Measurements from ENCODE around the gene MANSC4. TPM values are rescaled to one million over a fixed set of nuclear protein-coding genes. Genes with fewer than 3 reads are reported as not detected.

MANSC4 gene
- total and polyA plus RNA-seq, 10 of the 15 experiments (the other 5 are each of a cell fraction or from before 2014, with no cell fraction given), result 0.18 to 0.21 (median 0.19) TPM; not detected in 7

DNA sequence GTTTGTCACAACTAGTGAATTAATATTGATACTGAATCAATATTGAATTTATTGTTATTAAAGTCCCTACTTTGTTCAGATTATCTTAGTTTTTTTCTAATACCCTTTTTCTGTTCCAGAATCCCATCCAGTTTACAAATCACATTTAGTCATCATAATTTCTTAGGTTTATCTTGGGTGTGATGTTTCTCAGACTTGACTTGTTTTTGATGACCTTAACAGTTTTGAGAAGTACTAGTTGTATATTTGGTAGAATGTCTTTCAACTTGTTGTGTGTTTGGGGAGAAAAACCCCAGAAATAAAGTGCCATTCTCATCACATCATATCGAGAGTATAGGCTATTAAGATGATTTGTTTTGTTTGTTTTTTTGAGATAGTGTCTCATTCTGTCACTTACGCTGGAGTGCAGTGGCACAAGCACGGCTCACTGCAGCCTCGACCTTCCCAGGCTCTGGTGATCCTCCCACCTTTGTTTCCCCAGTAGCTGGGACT lies 49.9 kb downstream of the MANSC4 start (continued):
- no peak for TF ChIP-seq ZNF217 (IDR thresholded peaks at IDR 0.05)

DNA sequence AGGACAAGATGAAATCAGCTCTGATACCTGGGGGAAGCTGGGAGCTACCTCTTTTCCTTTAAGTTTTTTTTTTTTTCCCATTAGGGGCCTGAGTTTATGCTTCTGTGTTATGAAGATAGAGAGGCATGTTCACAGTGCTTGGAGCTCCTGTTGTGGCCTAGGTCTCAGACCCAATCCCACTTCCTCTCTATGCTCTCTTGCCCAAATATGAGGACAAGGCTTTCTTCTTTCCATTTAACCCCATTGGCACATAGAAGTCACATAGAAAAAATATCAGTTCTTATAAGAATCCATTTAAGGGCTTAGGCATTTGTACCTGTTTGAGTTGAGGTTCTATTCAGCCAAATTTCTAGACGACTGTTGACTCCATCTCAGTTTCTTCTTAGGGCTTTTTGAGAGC lies 56.8 kb downstream of the MANSC4 start:
- intact Hi-C loops (cut with micrococcal nuclease; ENCODE audit: unreplicated experiment) (no loop called here), in situ Hi-C loops (cut with MboI) (no loop called here)
- ChIA-PET RAD21 (ENCODE audit: unreplicated experiment) (interaction anchor here (1.3 kb wide), 1 partner anchor 10 kb away, joined by 5 read pairs; no protein-coding TSS in a partner anchor), CTCF (interaction anchor here (0.9 to 2.2 kb wide), 4 partner anchors 10 to 98 kb away, joined by 3 to 6 read pairs (median 5); no protein-coding TSS in a partner anchor), POLR2A (interaction anchor here (0.5 kb wide), 1 partner anchor 89 kb away, joined by 3 read pairs; no protein-coding TSS in a partner anchor), SMC1A (ENCODE audit: uncharacterized antibody, unreplicated experiment) (interaction anchor here (0.6 to 1.4 kb wide), 2 partner anchors 98 to 845 kb away, joined by 3 to 4 read pairs; no protein-coding TSS in a partner anchor)
- Histone ChIP-seq H3K9ac (ENCODE audit: control insufficient read depth, insufficient read depth, low read length) (no peak overlapping the region), H3K4me2 (ENCODE audit: control insufficient read depth, insufficient read depth) (no peak overlapping the region), H3K4me3 (no peak overlapping the region), H3K27me3 (replicated peaks in 1 of 2; ENCODE audit: control insufficient read depth in 2 of 2, insufficient read depth in 2 of 2, low read length in 1 of 2) (no peaks in the 10 kb centered on the region), H3K36me3 (ENCODE audit: control insufficient read depth in 2 of 2, insufficient read depth in 2 of 2, low read length in 1 of 2) (peaks cover 1 to 19% of the 10 kb centered on the region in 2 experiments; a peak in 2 of 4 replicates), H2AFZ (ENCODE audit: control insufficient read depth, low read depth, low read length) (no peak overlapping the region), H3K27ac (ENCODE audit: control insufficient read depth, insufficient read depth) (no peak overlapping the region), H4K20me1 (ENCODE audit: control insufficient read depth, insufficient read depth) (no peaks in the 10 kb centered on the region), H3K9me3 (replicated peaks; ENCODE audit: control insufficient read depth, insufficient read depth, low read length) (no peaks in the 10 kb centered on the region), H3K79me2 (ENCODE audit: control insufficient read depth, insufficient read depth, low read length) (no peaks in the 10 kb centered on the region; the same call in 1 of the 2 replicates), H3K4me1 (ENCODE audit: control insufficient read depth, insufficient read depth, low read length) (no peaks in the 10 kb centered on the region)
- FAIRE-seq (no peak), DNase-seq (ENCODE audit: low read depth, low spot score) (no peak), ATAC-seq (no peak)
- WGBS (ENCODE audit: insufficient coverage, insufficient replicate concordance, low lambda C conversion rate, missing lambda C conversion rate), result 59% methylated on average over 1 of the region's 1 CpG
- no peak for TF ChIP-seq SP1 (IDR thresholded peaks at IDR 0.05; ENCODE audit: low read depth, low read length)
- TF ChIP-seq, protein P1, sequence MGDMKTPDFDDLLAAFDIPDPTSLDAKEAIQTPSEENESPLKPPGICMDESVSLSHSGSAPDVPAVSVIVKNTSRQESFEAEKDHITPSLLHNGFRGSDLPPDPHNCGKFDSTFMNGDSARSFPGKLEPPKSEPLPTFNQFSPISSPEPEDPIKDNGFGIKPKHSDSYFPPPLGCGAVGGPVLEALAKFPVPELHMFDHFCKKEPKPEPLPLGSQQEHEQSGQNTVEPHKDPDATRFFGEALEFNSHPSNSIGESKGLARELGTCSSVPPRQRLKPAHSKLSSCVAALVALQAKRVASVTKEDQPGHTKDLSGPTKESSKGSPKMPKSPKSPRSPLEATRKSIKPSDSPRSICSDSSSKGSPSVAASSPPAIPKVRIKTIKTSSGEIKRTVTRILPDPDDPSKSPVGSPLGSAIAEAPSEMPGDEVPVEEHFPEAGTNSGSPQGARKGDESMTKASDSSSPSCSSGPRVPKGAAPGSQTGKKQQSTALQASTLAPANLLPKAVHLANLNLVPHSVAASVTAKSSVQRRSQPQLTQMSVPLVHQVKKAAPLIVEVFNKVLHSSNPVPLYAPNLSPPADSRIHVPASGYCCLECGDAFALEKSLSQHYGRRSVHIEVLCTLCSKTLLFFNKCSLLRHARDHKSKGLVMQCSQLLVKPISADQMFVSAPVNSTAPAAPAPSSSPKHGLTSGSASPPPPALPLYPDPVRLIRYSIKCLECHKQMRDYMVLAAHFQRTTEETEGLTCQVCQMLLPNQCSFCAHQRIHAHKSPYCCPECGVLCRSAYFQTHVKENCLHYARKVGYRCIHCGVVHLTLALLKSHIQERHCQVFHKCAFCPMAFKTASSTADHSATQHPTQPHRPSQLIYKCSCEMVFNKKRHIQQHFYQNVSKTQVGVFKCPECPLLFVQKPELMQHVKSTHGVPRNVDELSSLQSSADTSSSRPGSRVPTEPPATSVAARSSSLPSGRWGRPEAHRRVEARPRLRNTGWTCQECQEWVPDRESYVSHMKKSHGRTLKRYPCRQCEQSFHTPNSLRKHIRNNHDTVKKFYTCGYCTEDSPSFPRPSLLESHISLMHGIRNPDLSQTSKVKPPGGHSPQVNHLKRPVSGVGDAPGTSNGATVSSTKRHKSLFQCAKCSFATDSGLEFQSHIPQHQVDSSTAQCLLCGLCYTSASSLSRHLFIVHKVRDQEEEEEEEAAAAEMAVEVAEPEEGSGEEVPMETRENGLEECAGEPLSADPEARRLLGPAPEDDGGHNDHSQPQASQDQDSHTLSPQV (IDR thresholded peaks at IDR 0.05), result no peak
- no peak for TF ChIP-seq ZNF217 (IDR thresholded peaks at IDR 0.05)
- no peak for TF ChIP-seq NR2C1 (IDR thresholded peaks at IDR 0.05)
- TF ChIP-seq, protein P2, sequence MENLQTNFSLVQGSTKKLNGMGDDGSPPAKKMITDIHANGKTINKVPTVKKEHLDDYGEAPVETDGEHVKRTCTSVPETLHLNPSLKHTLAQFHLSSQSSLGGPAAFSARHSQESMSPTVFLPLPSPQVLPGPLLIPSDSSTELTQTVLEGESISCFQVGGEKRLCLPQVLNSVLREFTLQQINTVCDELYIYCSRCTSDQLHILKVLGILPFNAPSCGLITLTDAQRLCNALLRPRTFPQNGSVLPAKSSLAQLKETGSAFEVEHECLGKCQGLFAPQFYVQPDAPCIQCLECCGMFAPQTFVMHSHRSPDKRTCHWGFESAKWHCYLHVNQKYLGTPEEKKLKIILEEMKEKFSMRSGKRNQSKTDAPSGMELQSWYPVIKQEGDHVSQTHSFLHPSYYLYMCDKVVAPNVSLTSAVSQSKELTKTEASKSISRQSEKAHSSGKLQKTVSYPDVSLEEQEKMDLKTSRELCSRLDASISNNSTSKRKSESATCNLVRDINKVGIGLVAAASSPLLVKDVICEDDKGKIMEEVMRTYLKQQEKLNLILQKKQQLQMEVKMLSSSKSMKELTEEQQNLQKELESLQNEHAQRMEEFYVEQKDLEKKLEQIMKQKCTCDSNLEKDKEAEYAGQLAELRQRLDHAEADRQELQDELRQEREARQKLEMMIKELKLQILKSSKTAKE (IDR thresholded peaks at IDR 0.05; ENCODE audit: low read depth, poor library complexity, severe bottlenecking), result no peak
- no peak for TF ChIP-seq IRF4 (IDR thresholded peaks at IDR 0.05; ENCODE audit: low read depth, low read length)
- TF ChIP-seq STAT3 (IDR thresholded peaks at IDR 0.05; ENCODE audit: low read depth, low read length), result no peak
- TF ChIP-seq NRF1 (conservative IDR thresholded peaks at IDR 0.05; ENCODE audit: low read depth, low read length), result no peak
- TF ChIP-seq POU2F2 (IDR thresholded peaks at IDR 0.05; ENCODE audit: borderline replicate concordance, low read depth, low read length), result no peak
- TF ChIP-seq NFIC (IDR thresholded peaks at IDR 0.05; ENCODE audit: low read depth, low read length), result no peak
- TF ChIP-seq POLR2AphosphoS5 (IDR thresholded peaks at IDR 0.05; ENCODE audit: low read length), result no peak
- TF ChIP-seq, protein P3, sequence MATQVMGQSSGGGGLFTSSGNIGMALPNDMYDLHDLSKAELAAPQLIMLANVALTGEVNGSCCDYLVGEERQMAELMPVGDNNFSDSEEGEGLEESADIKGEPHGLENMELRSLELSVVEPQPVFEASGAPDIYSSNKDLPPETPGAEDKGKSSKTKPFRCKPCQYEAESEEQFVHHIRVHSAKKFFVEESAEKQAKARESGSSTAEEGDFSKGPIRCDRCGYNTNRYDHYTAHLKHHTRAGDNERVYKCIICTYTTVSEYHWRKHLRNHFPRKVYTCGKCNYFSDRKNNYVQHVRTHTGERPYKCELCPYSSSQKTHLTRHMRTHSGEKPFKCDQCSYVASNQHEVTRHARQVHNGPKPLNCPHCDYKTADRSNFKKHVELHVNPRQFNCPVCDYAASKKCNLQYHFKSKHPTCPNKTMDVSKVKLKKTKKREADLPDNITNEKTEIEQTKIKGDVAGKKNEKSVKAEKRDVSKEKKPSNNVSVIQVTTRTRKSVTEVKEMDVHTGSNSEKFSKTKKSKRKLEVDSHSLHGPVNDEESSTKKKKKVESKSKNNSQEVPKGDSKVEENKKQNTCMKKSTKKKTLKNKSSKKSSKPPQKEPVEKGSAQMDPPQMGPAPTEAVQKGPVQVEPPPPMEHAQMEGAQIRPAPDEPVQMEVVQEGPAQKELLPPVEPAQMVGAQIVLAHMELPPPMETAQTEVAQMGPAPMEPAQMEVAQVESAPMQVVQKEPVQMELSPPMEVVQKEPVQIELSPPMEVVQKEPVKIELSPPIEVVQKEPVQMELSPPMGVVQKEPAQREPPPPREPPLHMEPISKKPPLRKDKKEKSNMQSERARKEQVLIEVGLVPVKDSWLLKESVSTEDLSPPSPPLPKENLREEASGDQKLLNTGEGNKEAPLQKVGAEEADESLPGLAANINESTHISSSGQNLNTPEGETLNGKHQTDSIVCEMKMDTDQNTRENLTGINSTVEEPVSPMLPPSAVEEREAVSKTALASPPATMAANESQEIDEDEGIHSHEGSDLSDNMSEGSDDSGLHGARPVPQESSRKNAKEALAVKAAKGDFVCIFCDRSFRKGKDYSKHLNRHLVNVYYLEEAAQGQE (IDR thresholded peaks at IDR 0.05; ENCODE audit: low read depth, low read length), result no peak
- no TSS peak for BruUV-seq (replicated peaks)

Measured in GM12878 (cell line).